SU-DHL-6 (cell line): ENCODE results near the gene ECI1.

ENCODE experiments used
- CTCF ChIP-seq: fragments of 200-600 bp; sonication (generic); IDR thresholded peaks from one replicate; pipeline ENCODE4 v1.5.1; 2017; ENCODE audit warnings: antibody characterized with exemption, mild to moderate bottlenecking, low read length, moderate library complexity; ENCODE audit not compliant: insufficient read depth, poor library complexity, severe bottlenecking
- EZH2phosphoT487 ChIP-seq: fragments of 200-600 bp; sonication (generic), shearing (Covaris generic); conservative IDR thresholded peaks from 2 replicates; pipeline ENCODE4 v1.6.1; 2018; ENCODE audit warnings: mild to moderate bottlenecking, antibody characterized with exemption, low read length, moderate library complexity, mixed read lengths

GRCh38 chr16:2212362-2213324 is 38.7 kb downstream of the ECI1 start:
- TF ChIP-seq CTCF (no peak), EZH2phosphoT487 (no peak)
